ENCODE results near the gene TBC1D32.

GRCh38 chr6:121319112-121319553, 15.1 kb downstream of the TBC1D32 start:
- TF ChIP-seq POLR2A (IDR thresholded peaks at IDR 0.05; ENCODE audit: low read depth, low read length): no peak
- TF ChIP-seq POLR2AphosphoS5 (IDR thresholded peaks at IDR 0.05; ENCODE audit: low read depth, low read length): no peak
